Measurements from ENCODE around the gene DMD.

Gene DMD

GRCh38 chrX:32087663-32088062 lies 1123.7 kb downstream of the DMD start:
- in situ Hi-C loops (cut with HindIII; ENCODE audit: low sequenced_read_pairs), result no loop called here
- no peak for DNase-seq (ENCODE audit: low read depth, low spot score)
- no peak for TF ChIP-seq CTCF (IDR thresholded peaks at IDR 0.05; ENCODE audit: low read depth, low read length)
- H3K4me3 ChIP-seq (ENCODE audit: low read depth, low read length), result no peak overlapping the region

- no peak for TF ChIP-seq CTCF (IDR thresholded peaks at IDR 0.05; ENCODE audit: low read depth, low read length)
- H3K4me3 ChIP-seq (ENCODE audit: low read depth, low read length), result no peak overlapping the region
- in situ Hi-C loops (cut with HindIII; ENCODE audit: low sequenced_read_pairs), result no loop called here
- DNase-seq (ENCODE audit: low read depth, low spot score), result no peak
Measured at GRCh38 chrX:32084757-32085156, 1126.6 kb downstream of the DMD start.

- no peak for TF ChIP-seq CTCF (IDR thresholded peaks at IDR 0.05; ENCODE audit: low read depth, low read length)
- in situ Hi-C loops (cut with HindIII; ENCODE audit: low sequenced_read_pairs), result no loop called here
- H3K4me3 ChIP-seq (ENCODE audit: low read depth, low read length), result no peak overlapping the region
- DNase-seq (ENCODE audit: low read depth, low spot score), result no peak
Measured at GRCh38 chrX:32048285-32048684, 1163.1 kb downstream of the DMD start.

- DNase-seq (ENCODE audit: low read depth, low spot score), result no peak
- in situ Hi-C loops (cut with HindIII; ENCODE audit: low sequenced_read_pairs), result no loop called here
- no peak for TF ChIP-seq CTCF (IDR thresholded peaks at IDR 0.05; ENCODE audit: low read depth, low read length)
- no peak overlapping the region for H3K4me3 ChIP-seq (ENCODE audit: low read depth, low read length)
Measured at GRCh38 chrX:32045149-32045548, 1166.2 kb downstream of the DMD start.

GRCh38 chrX:32041181-32041580 lies 1170.2 kb downstream of the DMD start:
- TF ChIP-seq CTCF (IDR thresholded peaks at IDR 0.05; ENCODE audit: low read depth, low read length), result no peak
- in situ Hi-C loops (cut with HindIII; ENCODE audit: low sequenced_read_pairs), result no loop called here

GRCh38 chrX:32026772-32027171 lies 1184.6 kb downstream of the DMD start:
- no peak for DNase-seq (ENCODE audit: low read depth, low spot score)
- no peak overlapping the region for H3K4me3 ChIP-seq (ENCODE audit: low read depth, low read length)
- TF ChIP-seq CTCF (IDR thresholded peaks at IDR 0.05; ENCODE audit: low read depth, low read length), result no peak
- in situ Hi-C loops (cut with HindIII; ENCODE audit: low sequenced_read_pairs), result no loop called here

More at GRCh38 chrX:32041181-32041580, 1170.2 kb downstream of the DMD start:
- DNase-seq (ENCODE audit: low read depth, low spot score), result no peak
- no peak overlapping the region for H3K4me3 ChIP-seq (ENCODE audit: low read depth, low read length)

GRCh38 chrX:32024072-32024471 lies 1187.3 kb downstream of the DMD start:
- no peak overlapping the region for H3K4me3 ChIP-seq (ENCODE audit: low read depth, low read length)
- no peak for DNase-seq (ENCODE audit: low read depth, low spot score)
- TF ChIP-seq CTCF (IDR thresholded peaks at IDR 0.05; ENCODE audit: low read depth, low read length), result no peak
- in situ Hi-C loops (cut with HindIII; ENCODE audit: low sequenced_read_pairs), result no loop called here

All from astrocyte of the spinal cord (primary cell).